OCI-LY1 (cell line): ENCODE data around the gene C15orf40.

ENCODE experiments used
- H2AFZ ChIP-seq: fragments of 200-600 bp; sonication (generic), shearing (Covaris generic); 2 replicates; pipeline ENCODE4 v1.6.0; 2014; ENCODE audit warnings: antibody characterized with exemption, mild to moderate bottlenecking, low read length
- H3F3A ChIP-seq: fragments of 200-600 bp; sonication (generic), shearing (Covaris generic); 2 replicates; pipeline ENCODE4 v1.6.0; 2014; ENCODE audit warnings: mild to moderate bottlenecking, antibody characterized with exemption, low read length, moderate library complexity; ENCODE audit not compliant: insufficient read depth
- H3K27ac ChIP-seq: fragments of 200-600 bp; sonication (generic); 2 replicates; pipeline ENCODE4 v1.5.1; 2014; ENCODE audit warnings: low read length, mixed run types, mild to moderate bottlenecking, low read depth; ENCODE audit not compliant: poor library complexity, severe bottlenecking
- H3K27me3 ChIP-seq: fragments of 200-600 bp; sonication (generic); 2 replicates; pipeline ENCODE4 v1.6.0; 2014; ENCODE audit warnings: antibody characterized with exemption, mild to moderate bottlenecking, low read length, moderate library complexity; ENCODE audit not compliant: insufficient read depth
- H3K36me3 ChIP-seq: fragments of 200-600 bp; sonication (generic); 2 replicates; pipeline ENCODE4 v1.6.1; 2014; ENCODE audit warnings: mild to moderate bottlenecking, antibody characterized with exemption, low read length, moderate library complexity, mixed read lengths; ENCODE audit not compliant: insufficient read depth
- H3K4me1 ChIP-seq: fragments of 200-600 bp; sonication (generic); 2 replicates; pipeline ENCODE4 v1.5.1; 2014; ENCODE audit warnings: mild to moderate bottlenecking, low read length, moderate library complexity; ENCODE audit not compliant: insufficient read depth, severe bottlenecking
- H3K4me2 ChIP-seq: fragments of 200-600 bp; sonication (generic), shearing (Covaris generic); 2 replicates; pipeline ENCODE4 v1.6.1; 2014; ENCODE audit warnings: low read length
- H3K4me3 ChIP-seq: fragments of 200-600 bp; sonication (generic); 2 replicates; pipeline ENCODE4 v1.5.1; 2014; ENCODE audit warnings: low read length, low read depth, mild to moderate bottlenecking, mixed read lengths; ENCODE audit not compliant: poor library complexity, severe bottlenecking
- H3K79me2 ChIP-seq: fragments of 200-600 bp; shearing (Covaris generic); 2 replicates; pipeline ENCODE4 v1.6.1; 2016; ENCODE audit warnings: mixed run types, low read length, mixed read lengths; ENCODE audit not compliant: insufficient read depth
- H3K9ac ChIP-seq: fragments of 200-600 bp; sonication (generic), shearing (Covaris generic); 2 replicates; pipeline ENCODE4 v1.6.1; 2014; ENCODE audit warnings: mild to moderate bottlenecking, low read length, mixed read lengths
- H3K9me2 ChIP-seq: fragments of 200-600 bp; sonication (generic), shearing (Covaris generic); 2 replicates; pipeline ENCODE4 v1.6.1; 2014; ENCODE audit warnings: low read depth, mild to moderate bottlenecking, low read length, mixed read lengths
- H3K9me3 ChIP-seq: fragments of 200-600 bp; shearing (Covaris generic); 2 replicates; pipeline ENCODE4 v1.6.1; 2014; ENCODE audit warnings: low read length, mixed read lengths
- H4K20me1 ChIP-seq: fragments of 200-600 bp; sonication (generic), shearing (Covaris generic); 2 replicates; pipeline ENCODE4 v1.6.0; 2016; ENCODE audit warnings: mild to moderate bottlenecking, low read length; ENCODE audit not compliant: insufficient read depth
- CTCF ChIP-seq: fragments of 200-600 bp; sonication (generic), shearing (Covaris generic); IDR thresholded peaks from 2 replicates; pipeline ENCODE4 v1.5.1; 2017; ENCODE audit warnings: mild to moderate bottlenecking, antibody characterized with exemption, low read length, moderate library complexity, mixed read lengths
- EZH2 ChIP-seq: fragments of 200-600 bp; sonication (generic), shearing (Covaris generic); IDR thresholded peaks from 2 replicates; pipeline ENCODE4 v1.8.0; 2017; ENCODE audit warnings: borderline replicate concordance, mixed run types, mild to moderate bottlenecking, antibody characterized with exemption, low read length, moderate library complexity, mixed read lengths

The C15orf40 gene

GRCh38 chr15:83053151-83053550 lies 41.7 kb upstream of the C15orf40 start:
- TF ChIP-seq CTCF (no peak), EZH2 (no peak)
- no peaks in the 10 kb centered on the region for H3F3A ChIP-seq
- no peaks in the 10 kb centered on the region for H3K4me1 ChIP-seq
- no peak overlapping the region for H3K4me2 ChIP-seq
- no peak overlapping the region for H2AFZ ChIP-seq
- peaks cover 88% of the 10 kb centered on the region for H3K36me3 ChIP-seq
- no peak overlapping the region for H3K27ac ChIP-seq
- H3K4me3 ChIP-seq, result no peak overlapping the region
- H4K20me1 ChIP-seq, result no peaks in the 10 kb centered on the region
- no peaks in the 10 kb centered on the region for H3K9me2 ChIP-seq
- no peak overlapping the region for H3K9ac ChIP-seq
- H3K27me3 ChIP-seq, result no peaks in the 10 kb centered on the region
- peaks cover 15% of the 10 kb centered on the region for H3K79me2 ChIP-seq
- H3K9me3 ChIP-seq, result no peaks in the 10 kb centered on the region

- no peaks in the 10 kb centered on the region for H3K27me3 ChIP-seq
- H3F3A ChIP-seq, result no peaks in the 10 kb centered on the region
- no peaks in the 10 kb centered on the region for H4K20me1 ChIP-seq
- H2AFZ ChIP-seq, result no peak overlapping the region
- H3K9me2 ChIP-seq, result no peaks in the 10 kb centered on the region
- peaks cover 90% of the 10 kb centered on the region for H3K36me3 ChIP-seq
- 0 out of 2 replicates have a peak, but pooled peaks cover 3% of the 10 kb centered on the region for H3K79me2 ChIP-seq
- TF ChIP-seq EZH2 (no peak), CTCF (no peak)
- no peaks in the 10 kb centered on the region for H3K9me3 ChIP-seq
- H3K4me3 ChIP-seq, result no peak overlapping the region
- H3K9ac ChIP-seq, result no peak overlapping the region
- H3K4me1 ChIP-seq, result no peaks in the 10 kb centered on the region
- H3K4me2 ChIP-seq, result no peak overlapping the region
- no peak overlapping the region for H3K27ac ChIP-seq
These were observed 35.2 kb upstream of the C15orf40 start for GRCh38 chr15:83046558-83047127.

GRCh38 chr15:83044156-83044555 lies 32.7 kb upstream of the C15orf40 start:
- Histone ChIP-seq H3F3A (no peaks in the 10 kb centered on the region), H3K27me3 (no peaks in the 10 kb centered on the region), H3K4me3 (no peak overlapping the region), H4K20me1 (no peaks in the 10 kb centered on the region), H3K4me2 (no peak overlapping the region), H3K27ac (no peak overlapping the region), H3K9ac (no peak overlapping the region), H3K79me2 (peaks cover 8% of the 10 kb centered on the region), H3K9me3 (no peaks in the 10 kb centered on the region), H3K9me2 (no peaks in the 10 kb centered on the region), H2AFZ (no peak overlapping the region), H3K4me1 (no peaks in the 10 kb centered on the region), H3K36me3 (peaks cover 94% of the 10 kb centered on the region)
- TF ChIP-seq EZH2 (no peak), CTCF (no peak)
